ENCODE results near the gene SUN5. TPM values are rescaled to one million over a fixed set of nuclear protein-coding genes. Genes with fewer than 3 reads are reported as not detected.

Gene SUN5
- total RNA-seq, 1 donor from 2014 or later: not detected

- Mint-ChIP-seq H3K4me3 (no peak overlapping the region), H3K36me3 (no peaks in the 10 kb centered on the region), H3K27me3 (peaks cover 23% of the 10 kb centered on the region), H3K27ac (no peak overlapping the region), H3K9me3 (peaks cover 5% of the 10 kb centered on the region), H3K4me1 (ENCODE audit: unreplicated experiment) (no peaks in the 10 kb centered on the region)
- no peak for TF ChIP-seq CTCF (conservative IDR thresholded peaks at IDR 0.05)
- DNase-seq (ENCODE audit: extremely low spot score, unreplicated experiment): no peak
These were observed 6.8 kb downstream of the SUN5 start for GRCh38 chr20:32997431-32997830.

GRCh38 chr20:32995802-32996201 is 8.4 kb downstream of the SUN5 start:
- no peaks in the 10 kb centered on the region for H3K36me3 Mint-ChIP-seq

GRCh38 chr20:32993496-32994050 is 10.7 kb downstream of the SUN5 start:
- H3K36me3 Mint-ChIP-seq: no peaks in the 10 kb centered on the region
- no peak for TF ChIP-seq CTCF (conservative IDR thresholded peaks at IDR 0.05)
- H3K27me3 Mint-ChIP-seq: peaks cover 13% of the 10 kb centered on the region
- H3K9me3 Mint-ChIP-seq: peaks cover 5% of the 10 kb centered on the region
- no peak for DNase-seq (ENCODE audit: extremely low spot score, unreplicated experiment)
- H3K27ac Mint-ChIP-seq: no peak overlapping the region
- no peak overlapping the region for H3K4me3 Mint-ChIP-seq
- no peaks in the 10 kb centered on the region for H3K4me1 Mint-ChIP-seq (ENCODE audit: unreplicated experiment)

More at GRCh38 chr20:32995802-32996201, 8.4 kb downstream of the SUN5 start:
- no peak overlapping the region for H3K27ac Mint-ChIP-seq
- H3K27me3 Mint-ChIP-seq: peaks cover 19% of the 10 kb centered on the region
- H3K4me3 Mint-ChIP-seq: no peak overlapping the region
- no peak for DNase-seq (ENCODE audit: extremely low spot score, unreplicated experiment)
- peaks cover 5% of the 10 kb centered on the region for H3K9me3 Mint-ChIP-seq
- no peaks in the 10 kb centered on the region for H3K4me1 Mint-ChIP-seq (ENCODE audit: unreplicated experiment)
- peak; percentile 51 for TF ChIP-seq CTCF (conservative IDR thresholded peaks at IDR 0.05)

- Mint-ChIP-seq H3K27me3 (peaks cover 6% of the 10 kb centered on the region), H3K36me3 (no peaks in the 10 kb centered on the region), H3K4me3 (no peak overlapping the region), H3K4me1 (ENCODE audit: unreplicated experiment) (no peaks in the 10 kb centered on the region), H3K9me3 (peaks cover 5% of the 10 kb centered on the region), H3K27ac (no peak overlapping the region)
- DNase-seq (ENCODE audit: extremely low spot score, unreplicated experiment): no peak
- no peak for TF ChIP-seq CTCF (conservative IDR thresholded peaks at IDR 0.05)
These were observed 12.2 kb downstream of the SUN5 start for GRCh38 chr20:32991792-32992641.

GRCh38 chr20:32991383-32991782 is 12.8 kb downstream of the SUN5 start:
- H3K36me3 Mint-ChIP-seq: no peaks in the 10 kb centered on the region
- no peak for TF ChIP-seq CTCF (conservative IDR thresholded peaks at IDR 0.05)
- DNase-seq (ENCODE audit: extremely low spot score, unreplicated experiment): no peak
- H3K27ac Mint-ChIP-seq: no peak overlapping the region
- peaks cover 5% of the 10 kb centered on the region for H3K9me3 Mint-ChIP-seq
- no peaks in the 10 kb centered on the region for H3K4me1 Mint-ChIP-seq (ENCODE audit: unreplicated experiment)
- H3K4me3 Mint-ChIP-seq: no peak overlapping the region
- peaks cover 6% of the 10 kb centered on the region for H3K27me3 Mint-ChIP-seq
